Suprapubic skin (tissue), 4 donors: ENCODE data around the gene MFSD6.

Experiments used
- CTCF ChIP-seq, 2 donors: fragments of 200-600 bp in 1 of 2; fragments of 450-650 bp in 1 of 2; sonication (generic) in 1 of 2; IDR thresholded peaks; one replicate each; pipeline ENCODE4 v1.5.1; 2016 to 2019; ENCODE audit warnings: antibody characterized with exemption in 2 of 2, mild to moderate bottlenecking in 1 of 2, moderate library complexity in 1 of 2
- EP300 ChIP-seq: sonication (generic); formaldehyde crosslinking; IDR thresholded peaks from one replicate; pipeline ENCODE4 v1.6.1; 2017; ENCODE audit warnings: antibody characterized with exemption
- POLR2A ChIP-seq, 2 donors: fragments of 450-650 bp; IDR thresholded peaks; one replicate each; pipeline ENCODE4 v1.6.1; 2017; ENCODE audit warnings: antibody characterized with exemption in 2 of 2, mild to moderate bottlenecking in 2 of 2, moderate library complexity in 2 of 2
- POLR2AphosphoS5 ChIP-seq, 3 donors: sonication (generic); formaldehyde crosslinking; IDR thresholded peaks; one replicate each; pipeline ENCODE4 v1.6.1; 2017; ENCODE audit warnings: antibody characterized with exemption in 3 of 3

GRCh38 chr2:190550137-190550536 is 142.0 kb downstream of the MFSD6 start:
- TF ChIP-seq EP300 (no peak), CTCF (IDR thresholded peaks at IDR 0.05) (no peak), POLR2AphosphoS5 (IDR thresholded peaks at IDR 0.05) (no peak), POLR2A (IDR thresholded peaks at IDR 0.05) (no peak)
